Measurements from ENCODE around the gene RAB40C. TPM values are rescaled to one million over a fixed set of nuclear protein-coding genes. Genes with fewer than 3 reads are reported as not detected.
A peak's percentile ranks its signal among the peaks of the same experiment; 100 is the strongest.

RAB40C gene
- total RNA-seq, 2 experiments from 2014 or later = 6.3 to 7.3 TPM

- CTCF ChIA-PET = interaction anchor here (1.2 to 2.0 kb wide), 2 partner anchors 12 to 27 kb away, joined by 3 to 6 read pairs; partner anchors contain the start of genes METTL26 and RHBDL1
- DNase-seq = peak; percentile 93
- intact Hi-C loops (cut with micrococcal nuclease) = loop anchor here (1.0 kb wide), 2 partner anchors 13 to 18 kb away; partner anchors contain the start of gene METTL26
- no peaks in the 10 kb centered on the region for H3K36me3 Mint-ChIP-seq (ENCODE audit: low read depth)
- no peaks in the 10 kb centered on the region for H3K9me3 Mint-ChIP-seq
- H3K27ac Mint-ChIP-seq = peak within 1 kb of the TSS; percentile 66
- peaks cover 22% of the 10 kb centered on the region for H3K4me1 Mint-ChIP-seq (ENCODE audit: low read depth)
- peak within 1 kb of the TSS; percentile 79 for H3K4me3 Mint-ChIP-seq
- H3K27me3 Mint-ChIP-seq (ENCODE audit: low read depth) = no peaks in the 10 kb centered on the region
These were observed 59.1 kb downstream of the RAB40C start, which contains the start of gene WDR90 for GRCh38 chr16:648781-649589. Gene WDR90, plus strand, starts transcription at chr16:649365. Its CDS starts 52 bp downstream, at chr16:649417.

DNA sequence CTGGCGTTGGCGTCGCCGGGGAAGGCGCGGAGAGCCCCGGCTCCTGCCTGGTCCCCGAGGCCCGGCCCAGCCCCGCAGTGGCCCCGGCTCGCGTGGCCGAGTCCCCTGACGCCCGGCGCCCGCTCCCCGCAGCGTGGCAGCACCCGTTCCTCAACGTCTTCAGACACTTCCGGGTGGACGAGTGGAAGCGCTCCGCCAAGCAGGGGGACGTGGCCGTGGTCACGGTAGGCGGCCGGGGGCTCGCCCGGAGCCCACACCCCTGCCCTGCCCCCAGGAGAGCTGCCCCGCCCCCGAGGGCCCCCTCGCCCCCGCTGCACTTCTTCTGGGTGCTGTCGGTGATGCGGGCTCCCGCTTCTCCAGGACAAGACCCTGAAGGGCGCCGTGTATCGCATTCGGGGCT is 59.8 kb downstream of the RAB40C start:
- H3K27me3 Mint-ChIP-seq (ENCODE audit: low read depth) = no peaks in the 10 kb centered on the region
- intact Hi-C loops (cut with micrococcal nuclease) = loop anchor here (1.0 kb wide), 2 partner anchors 13 to 18 kb away; partner anchors contain the start of gene METTL26
- no peak overlapping the region for H3K27ac Mint-ChIP-seq
- H3K36me3 Mint-ChIP-seq (ENCODE audit: low read depth) = no peaks in the 10 kb centered on the region
- H3K4me3 Mint-ChIP-seq = peak overlapping the region; percentile 73
- no peak for DNase-seq
- CTCF ChIA-PET = interaction anchor here (0.6 to 1.2 kb wide), 2 partner anchors 26 to 54 kb away, joined by 3 read pairs; partner anchors contain the start of gene RHBDL1
- peaks cover 15% of the 10 kb centered on the region for H3K4me1 Mint-ChIP-seq (ENCODE audit: low read depth)
- no peaks in the 10 kb centered on the region for H3K9me3 Mint-ChIP-seq

DNA sequence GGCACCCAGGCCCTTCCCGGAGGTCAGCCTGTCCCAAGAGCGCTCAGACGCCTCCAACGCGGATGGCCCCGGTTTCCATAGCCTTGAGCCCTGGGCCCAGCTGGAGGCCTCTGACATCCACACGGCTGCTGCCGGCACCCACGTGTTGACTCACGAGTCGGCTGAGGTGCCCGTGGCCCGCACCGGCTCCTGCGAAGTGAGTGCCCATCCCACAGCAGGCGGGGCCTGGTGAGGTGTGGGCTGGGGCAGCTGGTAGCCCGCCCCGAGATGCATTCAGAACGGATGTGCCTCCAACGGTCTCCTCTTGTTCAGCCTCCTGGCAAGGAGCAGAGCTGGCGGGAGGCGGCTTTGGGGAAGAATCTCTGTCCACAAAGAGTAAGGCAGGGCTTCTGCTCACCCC is 62.0 kb downstream of the RAB40C start:
- Mint-ChIP-seq H3K27ac (no peak overlapping the region), H3K4me3 (peak overlapping the region; percentile 12), H3K4me1 (ENCODE audit: low read depth) (peaks cover 10% of the 10 kb centered on the region), H3K27me3 (ENCODE audit: low read depth) (no peaks in the 10 kb centered on the region), H3K9me3 (no peaks in the 10 kb centered on the region), H3K36me3 (ENCODE audit: low read depth) (no peaks in the 10 kb centered on the region)
- DNase-seq = no peak
- intact Hi-C loops (cut with micrococcal nuclease) = no loop called here
- CTCF ChIA-PET = interaction anchor here (1.1 kb wide), 1 partner anchor 8 kb away, joined by 3 read pairs; no protein-coding TSS in a partner anchor

- H3K9me3 Mint-ChIP-seq = no peaks in the 10 kb centered on the region
- no peaks in the 10 kb centered on the region for H3K27me3 Mint-ChIP-seq (ENCODE audit: low read depth)
- CTCF ChIA-PET = no interaction called here
- H3K4me3 Mint-ChIP-seq = peak overlapping the region; percentile 9
- no peak overlapping the region for H3K27ac Mint-ChIP-seq
- DNase-seq = no peak
- intact Hi-C loops (cut with micrococcal nuclease) = no loop called here
- H3K4me1 Mint-ChIP-seq (ENCODE audit: low read depth) = peaks cover 10% of the 10 kb centered on the region
- no peaks in the 10 kb centered on the region for H3K36me3 Mint-ChIP-seq (ENCODE audit: low read depth)
These were observed 62.8 kb downstream of the RAB40C start for GRCh38 chr16:652454-653305.

DNA sequence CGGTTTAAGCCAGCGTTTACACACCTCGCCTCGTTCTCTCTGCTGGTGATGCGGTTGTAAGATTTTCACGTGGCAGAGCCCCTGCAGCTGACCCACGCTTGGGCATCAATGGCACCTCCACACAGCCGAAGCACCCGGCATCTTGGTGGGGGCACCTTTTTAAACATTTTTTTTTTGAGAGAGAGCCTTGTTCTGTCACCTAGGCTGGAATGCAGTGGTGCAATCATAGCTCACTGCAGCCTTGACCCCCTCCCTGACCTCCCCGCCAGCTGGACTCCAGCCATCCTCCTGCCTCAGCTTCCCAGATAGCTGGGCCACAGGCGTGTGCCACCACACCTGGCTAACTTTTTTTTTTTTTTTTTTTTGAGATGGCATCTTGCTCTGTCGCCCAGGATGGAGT is 64.2 kb downstream of the RAB40C start:
- Mint-ChIP-seq H3K4me3 (no peak overlapping the region), H3K9me3 (no peaks in the 10 kb centered on the region), H3K27me3 (ENCODE audit: low read depth) (no peaks in the 10 kb centered on the region), H3K36me3 (ENCODE audit: low read depth) (no peaks in the 10 kb centered on the region), H3K4me1 (ENCODE audit: low read depth) (peaks cover 7% of the 10 kb centered on the region), H3K27ac (no peak overlapping the region)
- no peak for DNase-seq
- intact Hi-C loops (cut with micrococcal nuclease) = no loop called here
- CTCF ChIA-PET = interaction anchor here (0.5 kb wide), 1 partner anchor 472 kb away, joined by 3 read pairs; no protein-coding TSS in a partner anchor

- Mint-ChIP-seq H3K27me3 (ENCODE audit: low read depth) (no peaks in the 10 kb centered on the region), H3K27ac (no peak overlapping the region), H3K36me3 (ENCODE audit: low read depth) (no peaks in the 10 kb centered on the region), H3K4me3 (no peak overlapping the region), H3K9me3 (no peaks in the 10 kb centered on the region), H3K4me1 (ENCODE audit: low read depth) (peaks cover 4% of the 10 kb centered on the region)
- intact Hi-C loops (cut with micrococcal nuclease) = no loop called here
- CTCF ChIA-PET = interaction anchor here (1.3 kb wide), 1 partner anchor 10 kb away, joined by 3 read pairs; the partner anchor contains the start of gene RHOT2
- no peak for DNase-seq
These were observed 67.6 kb downstream of the RAB40C start for GRCh38 chr16:657487-657886.

- Mint-ChIP-seq H3K27me3 (ENCODE audit: low read depth) (no peaks in the 10 kb centered on the region), H3K9me3 (no peaks in the 10 kb centered on the region), H3K36me3 (ENCODE audit: low read depth) (peaks cover 2% of the 10 kb centered on the region), H3K4me3 (no peak overlapping the region), H3K27ac (no peak overlapping the region), H3K4me1 (ENCODE audit: low read depth) (peaks cover 4% of the 10 kb centered on the region)
- CTCF ChIA-PET = no interaction called here
- intact Hi-C loops (cut with micrococcal nuclease) = no loop called here
- no peak for DNase-seq
These were observed 69.1 kb downstream of the RAB40C start for GRCh38 chr16:658679-659571.

GRCh38 chr16:659618-660017 is 69.8 kb downstream of the RAB40C start:
- Mint-ChIP-seq H3K27me3 (ENCODE audit: low read depth) (no peaks in the 10 kb centered on the region), H3K36me3 (ENCODE audit: low read depth) (peaks cover 3% of the 10 kb centered on the region), H3K27ac (no peak overlapping the region), H3K4me1 (ENCODE audit: low read depth) (peaks cover 4% of the 10 kb centered on the region), H3K9me3 (no peaks in the 10 kb centered on the region), H3K4me3 (no peak overlapping the region)
- CTCF ChIA-PET = interaction anchor here (1.0 kb wide), 1 partner anchor 8 kb away, joined by 3 read pairs; no protein-coding TSS in a partner anchor
- DNase-seq = no peak
- intact Hi-C loops (cut with micrococcal nuclease) = no loop called here

GRCh38 chr16:660132-660458 is 70.2 kb downstream of the RAB40C start:
- Mint-ChIP-seq H3K27me3 (ENCODE audit: low read depth) (no peaks in the 10 kb centered on the region), H3K9me3 (no peaks in the 10 kb centered on the region), H3K4me3 (no peak overlapping the region), H3K27ac (no peak overlapping the region), H3K4me1 (ENCODE audit: low read depth) (peaks cover 4% of the 10 kb centered on the region), H3K36me3 (ENCODE audit: low read depth) (peaks cover 3% of the 10 kb centered on the region)
- CTCF ChIA-PET = interaction anchor here (1.0 kb wide), 1 partner anchor 9 kb away, joined by 3 read pairs; no protein-coding TSS in a partner anchor
- no peak for DNase-seq
- intact Hi-C loops (cut with micrococcal nuclease) = no loop called here

- CTCF ChIA-PET = interaction anchor here (1.0 kb wide), 1 partner anchor 9 kb away, joined by 3 read pairs; no protein-coding TSS in a partner anchor
- Mint-ChIP-seq H3K27ac (no peak overlapping the region), H3K4me3 (no peak overlapping the region), H3K4me1 (ENCODE audit: low read depth) (peaks cover 4% of the 10 kb centered on the region), H3K9me3 (no peaks in the 10 kb centered on the region), H3K27me3 (ENCODE audit: low read depth) (no peaks in the 10 kb centered on the region), H3K36me3 (ENCODE audit: low read depth) (peaks cover 3% of the 10 kb centered on the region)
- intact Hi-C loops (cut with micrococcal nuclease) = no loop called here
- peak; percentile 63 for DNase-seq
These were observed 70.8 kb downstream of the RAB40C start for GRCh38 chr16:660459-661183.

GRCh38 chr16:661184-661821 is 71.4 kb downstream of the RAB40C start:
- intact Hi-C loops (cut with micrococcal nuclease) = no loop called here
- Mint-ChIP-seq H3K4me1 (ENCODE audit: low read depth) (peaks cover 4% of the 10 kb centered on the region), H3K27ac (no peak overlapping the region), H3K27me3 (ENCODE audit: low read depth) (no peaks in the 10 kb centered on the region), H3K4me3 (no peak overlapping the region), H3K36me3 (ENCODE audit: low read depth) (peaks cover 3% of the 10 kb centered on the region), H3K9me3 (no peaks in the 10 kb centered on the region)
- CTCF ChIA-PET = no interaction called here
- DNase-seq = no peak
